ENCODE data around the gene ESPL1. TPM values are rescaled to one million over a fixed set of nuclear protein-coding genes. Genes with fewer than 3 reads are reported as not detected.

Gene ESPL1
- total RNA-seq, 1 experiment from 2014 or later: 54.6 TPM

- intact Hi-C loops (cut with micrococcal nuclease; ENCODE audit: unreplicated experiment) (loop anchor here (5.0 kb wide), 1 partner anchor 38 kb away; no protein-coding TSS in a partner anchor), in situ Hi-C loops (cut with HindIII; ENCODE audit: low pct_unique_long_range_greater_than_20kb, low sequenced_read_pairs) (no loop called here)
- no peak for DNase-seq (ENCODE audit: low read depth, low spot score)
- Histone ChIP-seq H3K27me3 (ENCODE audit: control insufficient read depth, insufficient read depth, low read length) (no peaks in the 10 kb centered on the region), H3K36me3 (ENCODE audit: control insufficient read depth, insufficient read depth, low read length) (no peaks in the 10 kb centered on the region; the same call in 1 of the 2 replicates), H3K9me3 (ENCODE audit: control insufficient read depth, insufficient read depth, low read depth, low read length) (no peaks in the 10 kb centered on the region), H3K4me1 (ENCODE audit: control insufficient read depth, insufficient read depth, low read length) (peaks cover 11% of the 10 kb centered on the region), H3K27ac (ENCODE audit: low read length) (no peak overlapping the region), H3K4me3 (ENCODE audit: low read depth in 2 of 2, low read length in 2 of 2) (no peak overlapping the region)
- ChIA-PET POLR2A (no interaction called here), CTCF (no interaction called here)
- no TSS peak for BruUV-seq (replicated peaks)
- TF ChIP-seq CTCF (IDR thresholded peaks at IDR 0.05): no peak
- TF ChIP-seq POLR2AphosphoS5 (IDR thresholded peaks at IDR 0.05; ENCODE audit: low read depth, low read length): no peak
- TF ChIP-seq, protein P1, sequence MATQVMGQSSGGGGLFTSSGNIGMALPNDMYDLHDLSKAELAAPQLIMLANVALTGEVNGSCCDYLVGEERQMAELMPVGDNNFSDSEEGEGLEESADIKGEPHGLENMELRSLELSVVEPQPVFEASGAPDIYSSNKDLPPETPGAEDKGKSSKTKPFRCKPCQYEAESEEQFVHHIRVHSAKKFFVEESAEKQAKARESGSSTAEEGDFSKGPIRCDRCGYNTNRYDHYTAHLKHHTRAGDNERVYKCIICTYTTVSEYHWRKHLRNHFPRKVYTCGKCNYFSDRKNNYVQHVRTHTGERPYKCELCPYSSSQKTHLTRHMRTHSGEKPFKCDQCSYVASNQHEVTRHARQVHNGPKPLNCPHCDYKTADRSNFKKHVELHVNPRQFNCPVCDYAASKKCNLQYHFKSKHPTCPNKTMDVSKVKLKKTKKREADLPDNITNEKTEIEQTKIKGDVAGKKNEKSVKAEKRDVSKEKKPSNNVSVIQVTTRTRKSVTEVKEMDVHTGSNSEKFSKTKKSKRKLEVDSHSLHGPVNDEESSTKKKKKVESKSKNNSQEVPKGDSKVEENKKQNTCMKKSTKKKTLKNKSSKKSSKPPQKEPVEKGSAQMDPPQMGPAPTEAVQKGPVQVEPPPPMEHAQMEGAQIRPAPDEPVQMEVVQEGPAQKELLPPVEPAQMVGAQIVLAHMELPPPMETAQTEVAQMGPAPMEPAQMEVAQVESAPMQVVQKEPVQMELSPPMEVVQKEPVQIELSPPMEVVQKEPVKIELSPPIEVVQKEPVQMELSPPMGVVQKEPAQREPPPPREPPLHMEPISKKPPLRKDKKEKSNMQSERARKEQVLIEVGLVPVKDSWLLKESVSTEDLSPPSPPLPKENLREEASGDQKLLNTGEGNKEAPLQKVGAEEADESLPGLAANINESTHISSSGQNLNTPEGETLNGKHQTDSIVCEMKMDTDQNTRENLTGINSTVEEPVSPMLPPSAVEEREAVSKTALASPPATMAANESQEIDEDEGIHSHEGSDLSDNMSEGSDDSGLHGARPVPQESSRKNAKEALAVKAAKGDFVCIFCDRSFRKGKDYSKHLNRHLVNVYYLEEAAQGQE (IDR thresholded peaks at IDR 0.05; ENCODE audit: insufficient read depth in 1 of 2, low read depth in 2 of 2, low read length in 1 of 2): no peak
- TF ChIP-seq SIN3A (IDR thresholded peaks at IDR 0.05; ENCODE audit: borderline replicate concordance, insufficient read depth, low read depth, low read length): no peak
- TF ChIP-seq TCF7L2 (IDR thresholded peaks at IDR 0.05; ENCODE audit: low read depth, low read length): no peak
- ATAC-seq: no peak
These were observed 13.1 kb upstream of the ESPL1 start for GRCh38 chr12:53254816-53255545.

DNA sequence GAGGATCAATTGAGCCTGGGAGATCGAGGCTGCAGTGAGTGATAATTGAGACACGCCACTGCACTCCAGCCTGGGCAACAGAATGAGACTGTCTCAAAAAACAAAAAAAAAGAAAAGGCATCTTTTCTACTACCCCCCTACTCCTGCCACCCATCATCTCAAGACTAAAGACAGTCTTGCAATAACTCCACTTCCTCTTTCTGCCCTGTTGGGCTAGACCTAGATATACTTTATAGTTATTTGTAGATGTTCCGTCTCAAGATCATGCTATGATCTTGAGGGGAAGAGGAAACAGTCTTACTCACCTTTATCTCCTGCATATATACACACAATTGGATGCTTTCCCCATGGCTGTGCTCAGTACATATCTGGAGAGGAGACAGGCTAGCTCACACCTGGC, 12.1 kb upstream of the ESPL1 start:
- Histone ChIP-seq H3K27ac (ENCODE audit: low read length) (no peak overlapping the region), H3K27me3 (ENCODE audit: control insufficient read depth, insufficient read depth, low read length) (no peaks in the 10 kb centered on the region), H3K9me3 (ENCODE audit: control insufficient read depth, insufficient read depth, low read depth, low read length) (no peaks in the 10 kb centered on the region), H3K4me1 (ENCODE audit: control insufficient read depth, insufficient read depth, low read length) (peaks cover 7% of the 10 kb centered on the region), H3K36me3 (ENCODE audit: control insufficient read depth, insufficient read depth, low read length) (no peaks in the 10 kb centered on the region; the same call in 1 of the 2 replicates), H3K4me3 (ENCODE audit: low read depth in 2 of 2, low read length in 2 of 2) (no peak overlapping the region)
- DNase-seq (ENCODE audit: low read depth, low spot score) (no peak), ATAC-seq (no peak)
- BruUV-seq (replicated peaks): no TSS peak
- intact Hi-C loops (cut with micrococcal nuclease; ENCODE audit: unreplicated experiment): no loop called here
- in situ Hi-C loops (cut with HindIII; ENCODE audit: low pct_unique_long_range_greater_than_20kb, low sequenced_read_pairs): no loop called here
- CTCF ChIA-PET: no interaction called here
- TF ChIP-seq, protein P1 (IDR thresholded peaks at IDR 0.05; ENCODE audit: insufficient read depth in 1 of 2, low read depth in 2 of 2, low read length in 1 of 2): no peak
- TF ChIP-seq CTCF (IDR thresholded peaks at IDR 0.05): no peak
- TF ChIP-seq SIN3A (IDR thresholded peaks at IDR 0.05; ENCODE audit: borderline replicate concordance, insufficient read depth, low read depth, low read length): no peak
- TF ChIP-seq POLR2AphosphoS5 (IDR thresholded peaks at IDR 0.05; ENCODE audit: low read depth, low read length): no peak
- no peak for TF ChIP-seq TCF7L2 (IDR thresholded peaks at IDR 0.05; ENCODE audit: low read depth, low read length)
- POLR2A ChIA-PET: no interaction called here

Measured in Panc1 (cell line).